A673 (cell line): Measurements from ENCODE around the gene DMKN.

Experiments
- CTCF ChIP-seq: fragments of 300-800, 200-600 bp; sonication (generic); conservative IDR thresholded peaks from 2 replicates; pipeline ENCODE4 v1.5.1; 2017; ENCODE audit warnings: low read depth, mild to moderate bottlenecking, antibody characterized with exemption, low read length, moderate library complexity, mixed read lengths
- EZH2 ChIP-seq: fragments of 200-600 bp; sonication (generic); IDR thresholded peaks from 2 replicates; pipeline ENCODE4 v1.6.1; 2017; ENCODE audit warnings: borderline replicate concordance, low read depth, mild to moderate bottlenecking, mixed read lengths, antibody characterized with exemption, low read length; ENCODE audit not compliant: poor library complexity, severe bottlenecking

GRCh38 chr19:35518313-35518712 lies 4.9 kb upstream of the DMKN start:
- TF ChIP-seq CTCF: no peak
- no peak for TF ChIP-seq EZH2
